Hepatic stellate cell (primary cell): Measurements from ENCODE around the gene TSPAN15.
A peak's percentile ranks its signal among the peaks of the same experiment; 100 is the strongest.
"Not testable (repeated sequence)": the region's sequence is repeated elsewhere in the genome, so short reads cannot be mapped to it uniquely, and the experiment has no call there.

ENCODE experiments used
- DNase-seq: peaks from one replicate; pipeline ENCODE4 v3.0.0; 2011; ENCODE audit warnings: low spot score

TSPAN15 gene

DNA sequence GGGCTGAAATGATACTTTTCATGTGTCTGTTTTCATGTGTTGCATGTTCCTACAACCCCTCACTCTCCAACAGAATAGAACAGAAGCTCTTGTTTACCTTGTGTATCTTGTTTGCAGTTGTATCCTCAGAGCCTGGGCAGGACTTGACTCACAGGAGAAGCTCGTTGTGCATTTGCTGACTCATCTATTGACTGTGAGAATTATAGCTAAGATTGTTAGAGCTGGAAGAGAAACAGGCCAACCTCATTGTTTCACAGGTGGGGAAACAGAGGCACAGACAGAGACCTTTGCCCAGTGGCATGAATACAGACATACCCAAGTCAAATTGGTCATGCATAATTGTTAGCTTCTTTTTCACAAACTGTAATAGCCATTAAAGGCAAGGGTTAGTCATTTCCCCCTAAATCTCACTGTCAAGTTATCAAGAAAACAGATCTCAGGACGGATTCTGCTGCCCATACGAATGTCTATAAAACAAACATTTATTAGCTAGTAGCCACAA, 4.6 kb upstream of the TSPAN15 start:
- peak; percentile 63 for DNase-seq

DNA sequence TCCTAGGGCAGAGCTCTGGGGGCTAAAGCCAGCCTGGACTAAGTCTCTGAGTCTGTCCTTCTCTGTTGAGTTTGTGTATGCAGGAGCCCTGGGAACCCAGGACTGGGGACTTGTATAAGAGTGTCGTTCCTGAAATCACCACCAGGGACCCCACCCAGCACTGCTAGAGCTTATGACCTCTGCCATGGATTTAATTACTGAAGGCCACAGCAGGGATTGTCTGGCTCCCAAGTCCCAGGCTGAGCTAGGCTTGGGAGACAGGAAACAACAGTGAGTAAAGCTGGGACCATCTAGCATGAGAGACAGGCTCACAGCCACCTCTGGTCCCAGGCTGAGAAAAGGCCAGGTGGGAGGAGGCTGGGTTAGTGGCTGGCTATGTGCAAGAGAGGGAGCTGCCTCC, 1.4 kb upstream of the TSPAN15 start:
- peak; percentile 43 for DNase-seq

DNA sequence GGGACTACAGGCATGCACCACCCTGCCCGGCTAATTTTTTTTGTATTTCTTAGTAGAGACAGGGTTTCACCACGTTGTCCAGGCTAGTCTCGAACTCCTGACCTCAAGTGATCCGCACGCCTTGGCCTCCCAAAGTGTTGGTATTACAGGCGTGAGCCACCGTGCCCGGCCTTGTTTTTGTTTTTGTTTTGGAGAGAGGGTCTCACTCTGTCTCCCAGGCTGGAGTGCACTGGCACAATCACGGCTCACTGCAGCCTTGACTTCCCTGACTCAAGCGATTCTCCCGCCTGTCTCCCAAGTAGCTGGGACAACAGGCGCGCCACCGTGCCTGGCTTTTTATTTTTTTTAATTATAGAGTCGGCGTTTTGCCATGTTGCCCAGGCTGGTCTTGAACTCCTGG, 870 bp upstream of the TSPAN15 start:
- DNase-seq = not testable (repeated sequence)

DNA sequence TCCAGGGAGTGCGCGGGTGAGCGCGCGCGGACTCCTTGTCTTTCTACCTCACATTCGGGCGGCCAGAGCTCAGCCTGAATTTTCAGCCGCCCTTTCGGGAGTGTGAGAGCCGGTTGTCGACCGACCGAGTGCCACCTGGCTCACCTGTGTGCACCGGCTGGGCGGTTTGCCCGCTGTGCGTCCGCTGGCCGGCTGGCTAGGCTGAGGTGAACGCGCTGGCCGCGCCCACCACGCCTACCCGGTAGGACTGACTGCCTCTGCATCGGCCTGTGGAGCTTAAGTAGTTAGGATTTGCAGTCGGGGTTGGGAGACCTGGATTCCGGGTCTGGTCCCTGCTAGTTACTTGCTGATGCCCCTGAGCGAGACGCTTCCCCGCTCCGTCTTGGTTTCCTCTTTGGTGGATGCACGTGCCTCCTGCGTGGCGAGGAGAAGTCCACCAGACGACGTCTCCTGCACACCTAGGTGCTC, 553 bp downstream of the TSPAN15 start:
- DNase-seq = no peak

DNA sequence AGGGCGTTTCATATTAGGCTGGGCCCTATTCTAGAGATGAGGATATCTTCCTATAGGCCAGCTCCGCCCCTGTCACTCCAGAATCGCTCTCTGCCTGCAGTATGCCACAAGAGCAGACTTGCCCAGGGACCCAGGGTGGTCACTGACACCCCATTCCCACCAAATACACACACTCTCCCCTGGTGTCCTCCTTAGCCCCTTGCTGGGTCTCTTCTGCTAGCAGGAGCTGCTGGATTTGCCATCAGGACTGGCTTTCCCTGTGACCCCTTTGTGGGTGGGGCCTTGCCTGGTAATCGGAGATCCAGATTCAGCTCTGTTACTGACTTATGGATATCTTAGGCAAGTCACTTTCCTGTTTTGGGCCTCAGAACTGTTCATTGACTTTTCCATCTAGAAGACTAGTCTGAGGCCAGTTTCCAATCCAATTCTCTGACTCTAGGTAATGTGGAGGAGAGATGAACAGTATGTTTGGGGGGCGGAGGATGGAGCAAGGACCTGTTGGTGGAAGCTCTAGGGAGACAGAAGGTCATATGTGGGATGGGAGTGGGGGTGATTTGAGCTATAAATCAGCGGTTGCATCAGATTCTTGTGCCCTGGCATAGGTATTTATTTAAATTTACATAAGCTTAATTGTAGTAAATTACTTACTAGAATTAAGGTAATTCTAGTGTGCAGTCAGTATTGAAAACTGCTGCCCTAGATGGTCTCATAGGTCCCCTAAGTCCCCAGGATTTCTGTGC, 1.6 kb downstream of the TSPAN15 start:
- no peak for DNase-seq

DNA sequence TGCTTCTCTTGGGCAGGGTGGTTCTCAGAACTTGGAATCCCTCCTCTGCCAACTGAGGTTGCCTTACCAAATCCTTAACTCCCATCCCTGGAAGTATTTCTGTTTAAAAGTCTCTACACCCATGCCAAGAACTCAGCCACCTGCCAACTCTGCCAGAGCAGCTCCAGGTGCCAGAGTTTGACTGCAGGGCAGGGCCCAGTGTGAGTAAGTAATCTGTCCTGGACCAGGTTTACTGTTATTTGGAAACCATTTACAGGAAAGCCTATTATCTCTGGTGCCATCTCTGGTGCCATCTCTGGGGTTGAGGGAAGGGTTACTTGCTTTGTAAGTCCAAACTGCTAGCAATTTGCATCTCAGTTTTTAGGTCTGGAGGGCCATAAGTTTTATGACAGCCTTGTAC, 2.5 kb downstream of the TSPAN15 start:
- no peak for DNase-seq

GRCh38 chr10:69455006-69455763, 3.9 kb downstream of the TSPAN15 start:
- no peak for DNase-seq

DNA sequence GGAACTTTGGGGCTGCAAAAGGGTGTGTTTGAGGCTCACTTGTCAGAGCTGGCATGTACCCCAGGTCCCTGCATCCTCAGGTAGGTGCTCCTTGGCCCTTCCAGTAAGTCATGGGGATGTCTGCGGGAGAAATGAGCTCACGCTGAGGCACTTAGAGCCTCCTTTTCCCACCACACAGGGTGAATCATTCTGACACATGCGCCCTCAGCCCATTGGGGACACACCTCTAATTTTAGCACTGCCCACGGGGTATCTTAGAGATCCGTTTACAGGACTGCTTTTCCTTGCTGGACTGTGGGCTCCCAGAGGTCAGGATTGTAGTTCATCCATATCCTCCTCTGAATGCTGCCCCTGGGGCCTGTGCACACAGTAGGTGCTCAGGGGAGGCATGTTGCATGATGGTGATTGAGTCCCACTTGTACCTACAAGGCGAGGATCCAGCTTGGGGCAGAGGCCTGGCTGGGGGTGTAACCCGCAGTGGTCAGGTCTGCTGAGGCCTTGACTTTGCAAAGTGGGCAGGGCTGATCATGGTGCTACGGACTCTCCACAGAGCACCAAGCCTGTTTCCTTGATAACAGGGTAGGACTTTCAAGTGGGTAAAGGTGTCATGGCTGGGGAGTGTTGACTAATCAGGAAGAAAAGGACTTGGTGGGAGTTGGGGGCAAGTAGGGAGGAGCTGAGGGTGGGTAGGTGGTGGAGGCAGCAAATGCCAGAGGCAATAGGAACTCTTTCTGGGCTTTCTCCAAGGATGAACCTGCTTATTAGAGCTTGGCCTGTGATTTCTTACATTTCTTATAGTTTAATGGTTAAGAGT, 5.8 kb downstream of the TSPAN15 start:
- DNase-seq = no peak

- no peak for DNase-seq
These were observed 6.5 kb downstream of the TSPAN15 start for GRCh38 chr10:69457771-69458237.

GRCh38 chr10:69458430-69459100, 7.3 kb downstream of the TSPAN15 start:
- DNase-seq = no peak

- no peak for DNase-seq
These were observed 8.0 kb downstream of the TSPAN15 start for GRCh38 chr10:69459101-69459790.

- no peak for DNase-seq
These were observed 8.8 kb downstream of the TSPAN15 start for GRCh38 chr10:69459893-69460575.

DNA sequence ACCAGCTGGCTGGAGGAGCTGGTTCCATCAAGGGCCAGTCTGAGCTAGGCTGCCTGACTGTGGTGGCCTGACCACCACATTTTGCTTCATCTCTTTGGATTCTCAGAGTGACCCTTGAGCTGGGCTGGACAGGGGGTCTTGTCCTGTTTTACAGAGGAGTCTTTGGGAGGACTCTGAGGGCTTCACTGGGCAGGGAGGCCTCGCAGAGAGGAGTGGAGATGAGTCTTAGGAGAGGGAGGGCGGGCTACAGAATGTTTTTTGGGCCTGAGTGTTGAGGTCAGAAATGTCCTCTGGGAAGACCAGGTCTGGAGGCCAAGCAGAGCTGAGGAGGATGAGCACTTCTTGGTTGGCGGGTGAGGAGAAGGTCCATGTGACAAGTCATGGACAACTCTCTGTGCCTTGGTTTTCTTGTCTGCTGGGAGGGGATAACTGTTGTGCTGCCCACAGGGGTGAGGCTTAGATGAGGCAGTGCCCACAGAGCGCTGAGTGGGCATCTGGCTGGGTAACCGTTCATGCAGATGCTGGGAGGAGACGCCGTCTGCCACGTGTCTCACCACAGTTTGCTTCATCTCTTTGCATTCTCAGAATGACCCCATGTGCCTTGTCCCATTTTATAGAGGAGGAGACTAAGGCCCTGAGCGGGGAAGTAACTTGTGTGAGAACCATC, 9.4 kb downstream of the TSPAN15 start:
- DNase-seq = no peak

- no peak for DNase-seq
These were observed 10.2 kb downstream of the TSPAN15 start for GRCh38 chr10:69461243-69462025.

GRCh38 chr10:69463886-69464285, 12.6 kb downstream of the TSPAN15 start:
- no peak for DNase-seq

- no peak for DNase-seq
These were observed 13.1 kb downstream of the TSPAN15 start for GRCh38 chr10:69464401-69464800.

DNA sequence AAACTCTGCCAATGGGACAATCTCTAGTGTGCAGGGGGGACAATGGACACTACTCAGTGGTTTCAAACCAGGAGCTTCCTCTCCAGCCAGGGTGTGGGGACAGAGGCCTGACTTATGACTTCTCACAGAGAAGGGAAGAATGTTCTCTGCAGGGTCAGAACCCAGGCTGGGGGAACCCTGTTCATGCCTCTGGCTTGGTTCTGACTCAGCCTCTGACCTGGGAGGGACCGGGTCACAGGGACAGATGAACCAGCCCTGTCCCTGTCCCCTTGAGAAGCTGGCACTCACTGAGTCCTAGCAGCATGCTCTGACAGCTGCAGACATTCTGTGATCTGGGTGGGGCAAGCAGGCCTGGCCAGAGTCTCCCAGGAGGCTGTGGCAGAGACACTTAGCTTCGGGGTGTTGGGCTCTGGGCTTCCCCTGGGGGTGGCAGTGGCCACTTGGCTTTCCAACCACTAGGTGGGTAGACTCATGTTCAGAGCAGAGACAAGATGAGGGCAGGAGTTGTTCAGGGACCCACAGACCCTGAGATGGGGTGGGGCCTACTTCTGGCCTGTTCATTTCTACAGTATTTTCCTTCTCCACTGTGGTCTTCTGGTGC, 13.6 kb downstream of the TSPAN15 start:
- peak; percentile 25 for DNase-seq

DNA sequence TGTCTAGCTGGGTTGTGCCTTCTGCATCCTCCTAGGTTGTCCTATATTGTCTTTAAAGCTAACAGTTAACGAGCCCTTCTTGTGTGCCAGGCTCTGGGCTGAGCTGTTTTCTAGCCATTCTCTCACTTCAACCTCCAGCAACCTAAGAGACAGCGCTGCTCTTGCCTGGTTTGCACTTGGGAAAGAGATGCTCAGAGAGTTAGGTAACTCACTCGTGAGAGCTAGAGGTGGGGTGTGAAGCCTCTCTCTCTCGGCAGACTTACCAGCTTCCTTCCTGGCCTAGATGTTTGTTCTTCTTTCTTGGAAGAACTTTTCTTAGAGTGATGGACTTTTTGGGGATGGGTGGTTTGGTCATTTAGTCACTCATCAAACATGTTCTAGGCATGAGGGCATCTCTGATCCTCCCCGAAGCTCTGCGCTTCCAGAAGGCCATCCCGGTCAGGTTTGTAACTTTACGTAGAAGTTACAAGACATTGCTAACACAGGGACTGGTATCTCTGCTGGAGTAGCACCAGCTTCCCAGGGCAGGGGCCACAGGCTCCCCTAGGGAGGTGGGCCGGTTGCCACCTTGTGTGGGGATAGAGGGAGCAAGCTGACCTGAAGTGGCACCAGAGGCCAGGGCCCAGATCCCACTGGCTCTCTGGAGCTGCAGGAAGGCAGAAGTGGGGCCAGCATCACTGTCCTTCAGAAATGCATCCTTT, 14.3 kb downstream of the TSPAN15 start:
- no peak for DNase-seq
